Activated naive CD4-positive, alpha-beta T cell treated with anti-CD3 and anti-CD28 coated beads, Interleukin-2, amount 10 ng/mL, durations not matched to agents 7 days and 5 days (primary cell): Measurements from ENCODE around the gene CHSY3.

Experiments used
- CTCF ChIA-PET: fragments of 350-600 bp; sonication (Branson Sonifier 250); formaldehyde crosslinking; loops from one replicate; lab custom pipeline; 2021; ENCODE audit warnings: antibody characterized with exemption; lab: Charles Lee
- DNase-seq: peaks from one replicate; pipeline ENCODE4 v3.0.0-alpha.2; 2020
- H3K27ac Mint-ChIP-seq: one replicate; pipeline ENCODE4 v1.8.0; 2021; ENCODE audit warnings: mild to moderate bottlenecking, moderate library complexity, mixed read lengths
- H3K27me3 Mint-ChIP-seq: one replicate; pipeline ENCODE4 v1.8.0; 2021; ENCODE audit warnings: mild to moderate bottlenecking, mixed read lengths
- H3K36me3 Mint-ChIP-seq: one replicate; pipeline ENCODE4 v1.8.0; 2021; ENCODE audit warnings: mixed read lengths
- H3K4me1 Mint-ChIP-seq: one replicate; pipeline ENCODE4 v1.8.0; 2021; ENCODE audit warnings: mixed read lengths
- H3K4me3 Mint-ChIP-seq: one replicate; pipeline ENCODE4 v1.8.0; 2021; ENCODE audit warnings: mild to moderate bottlenecking, moderate library complexity, mixed read lengths
- H3K9me3 Mint-ChIP-seq: one replicate; pipeline ENCODE4 v1.8.0; 2021; ENCODE audit warnings: mixed read lengths

CHSY3 gene

GRCh38 chr5:129972465-129973141 is 68.3 kb downstream of the CHSY3 start:
- H3K36me3 Mint-ChIP-seq: no peaks in the 10 kb centered on the region
- no peaks in the 10 kb centered on the region for H3K27me3 Mint-ChIP-seq
- no peak overlapping the region for H3K27ac Mint-ChIP-seq
- CTCF ChIA-PET: no interaction called here
- no peaks in the 10 kb centered on the region for H3K9me3 Mint-ChIP-seq
- no peak overlapping the region for H3K4me3 Mint-ChIP-seq
- no peak for DNase-seq
- H3K4me1 Mint-ChIP-seq: no peaks in the 10 kb centered on the region

GRCh38 chr5:129973716-129974426 is 69.6 kb downstream of the CHSY3 start:
- Mint-ChIP-seq H3K9me3 (no peaks in the 10 kb centered on the region), H3K36me3 (no peaks in the 10 kb centered on the region), H3K4me3 (no peak overlapping the region), H3K27me3 (no peaks in the 10 kb centered on the region), H3K27ac (no peak overlapping the region), H3K4me1 (no peaks in the 10 kb centered on the region)
- CTCF ChIA-PET: no interaction called here
- no peak for DNase-seq

- no peaks in the 10 kb centered on the region for H3K36me3 Mint-ChIP-seq
- no peak overlapping the region for H3K27ac Mint-ChIP-seq
- CTCF ChIA-PET: no interaction called here
- H3K27me3 Mint-ChIP-seq: no peaks in the 10 kb centered on the region
- no peak overlapping the region for H3K4me3 Mint-ChIP-seq
- no peak for DNase-seq
- H3K4me1 Mint-ChIP-seq: no peaks in the 10 kb centered on the region
- H3K9me3 Mint-ChIP-seq: no peaks in the 10 kb centered on the region
Observed at GRCh38 chr5:129977810-129978209, 73.5 kb downstream of the CHSY3 start.

GRCh38 chr5:129978270-129978669 is 74.0 kb downstream of the CHSY3 start:
- Mint-ChIP-seq H3K27ac (no peak overlapping the region), H3K9me3 (no peaks in the 10 kb centered on the region), H3K4me1 (no peaks in the 10 kb centered on the region), H3K27me3 (no peaks in the 10 kb centered on the region), H3K4me3 (no peak overlapping the region), H3K36me3 (no peaks in the 10 kb centered on the region)
- CTCF ChIA-PET: no interaction called here
- no peak for DNase-seq

GRCh38 chr5:129988453-129988852 is 84.2 kb downstream of the CHSY3 start:
- no peaks in the 10 kb centered on the region for H3K4me1 Mint-ChIP-seq
- H3K4me3 Mint-ChIP-seq: no peak overlapping the region
- peaks cover 11% of the 10 kb centered on the region for H3K9me3 Mint-ChIP-seq
- no peak for DNase-seq
- no peak overlapping the region for H3K27ac Mint-ChIP-seq
- CTCF ChIA-PET: no interaction called here
- H3K36me3 Mint-ChIP-seq: no peaks in the 10 kb centered on the region
- H3K27me3 Mint-ChIP-seq: no peaks in the 10 kb centered on the region

- H3K27me3 Mint-ChIP-seq: no peaks in the 10 kb centered on the region
- H3K27ac Mint-ChIP-seq: no peak overlapping the region
- no peaks in the 10 kb centered on the region for H3K4me1 Mint-ChIP-seq
- peaks cover 3% of the 10 kb centered on the region for H3K9me3 Mint-ChIP-seq
- CTCF ChIA-PET: no interaction called here
- no peak overlapping the region for H3K4me3 Mint-ChIP-seq
- no peaks in the 10 kb centered on the region for H3K36me3 Mint-ChIP-seq
- DNase-seq: no peak
Observed at GRCh38 chr5:129991780-129992179, 87.5 kb downstream of the CHSY3 start.

- H3K27me3 Mint-ChIP-seq: no peaks in the 10 kb centered on the region
- H3K27ac Mint-ChIP-seq: no peak overlapping the region
- no peak overlapping the region for H3K4me3 Mint-ChIP-seq
- no peaks in the 10 kb centered on the region for H3K36me3 Mint-ChIP-seq
- DNase-seq: no peak
- no peaks in the 10 kb centered on the region for H3K4me1 Mint-ChIP-seq
- CTCF ChIA-PET: no interaction called here
- peaks cover 3% of the 10 kb centered on the region for H3K9me3 Mint-ChIP-seq
Observed at GRCh38 chr5:129996896-129997295, 92.6 kb downstream of the CHSY3 start.

GRCh38 chr5:130000460-130000859 is 96.2 kb downstream of the CHSY3 start:
- Mint-ChIP-seq H3K27ac (no peak overlapping the region), H3K4me1 (no peaks in the 10 kb centered on the region), H3K4me3 (no peak overlapping the region), H3K27me3 (no peaks in the 10 kb centered on the region), H3K9me3 (no peaks in the 10 kb centered on the region), H3K36me3 (no peaks in the 10 kb centered on the region)
- CTCF ChIA-PET: no interaction called here
- no peak for DNase-seq

- DNase-seq: no peak
- H3K27ac Mint-ChIP-seq: no peak overlapping the region
- H3K36me3 Mint-ChIP-seq: no peaks in the 10 kb centered on the region
- H3K27me3 Mint-ChIP-seq: no peaks in the 10 kb centered on the region
- CTCF ChIA-PET: no interaction called here
- no peak overlapping the region for H3K4me3 Mint-ChIP-seq
- H3K9me3 Mint-ChIP-seq: no peaks in the 10 kb centered on the region
- H3K4me1 Mint-ChIP-seq: no peaks in the 10 kb centered on the region
Observed at GRCh38 chr5:130002183-130002582, 97.9 kb downstream of the CHSY3 start.

- DNase-seq: no peak
- H3K4me1 Mint-ChIP-seq: no peaks in the 10 kb centered on the region
- H3K27ac Mint-ChIP-seq: no peak overlapping the region
- H3K36me3 Mint-ChIP-seq: no peaks in the 10 kb centered on the region
- H3K27me3 Mint-ChIP-seq: no peaks in the 10 kb centered on the region
- no peaks in the 10 kb centered on the region for H3K9me3 Mint-ChIP-seq
- H3K4me3 Mint-ChIP-seq: no peak overlapping the region
- CTCF ChIA-PET: no interaction called here
Observed at GRCh38 chr5:130002876-130003275, 98.6 kb downstream of the CHSY3 start.

GRCh38 chr5:130011986-130012385 is 107.7 kb downstream of the CHSY3 start:
- CTCF ChIA-PET: interaction anchor here (0.6 kb wide), 1 partner anchor 586 kb away, joined by 3 read pairs; no protein-coding TSS in a partner anchor
- H3K9me3 Mint-ChIP-seq: peaks cover 3% of the 10 kb centered on the region
- H3K27ac Mint-ChIP-seq: no peak overlapping the region
- H3K4me3 Mint-ChIP-seq: no peak overlapping the region
- no peaks in the 10 kb centered on the region for H3K36me3 Mint-ChIP-seq
- no peaks in the 10 kb centered on the region for H3K4me1 Mint-ChIP-seq
- H3K27me3 Mint-ChIP-seq: no peaks in the 10 kb centered on the region
- no peak for DNase-seq

GRCh38 chr5:130017173-130017572 is 112.9 kb downstream of the CHSY3 start:
- DNase-seq: no peak
- Mint-ChIP-seq H3K4me3 (no peak overlapping the region), H3K9me3 (peaks cover 3% of the 10 kb centered on the region), H3K27me3 (no peaks in the 10 kb centered on the region), H3K4me1 (no peaks in the 10 kb centered on the region), H3K27ac (no peak overlapping the region), H3K36me3 (no peaks in the 10 kb centered on the region)
- CTCF ChIA-PET: no interaction called here

GRCh38 chr5:130018641-130019040 is 114.4 kb downstream of the CHSY3 start:
- Mint-ChIP-seq H3K4me3 (no peak overlapping the region), H3K27me3 (no peaks in the 10 kb centered on the region), H3K36me3 (no peaks in the 10 kb centered on the region), H3K4me1 (no peaks in the 10 kb centered on the region), H3K9me3 (peaks cover 3% of the 10 kb centered on the region), H3K27ac (no peak overlapping the region)
- DNase-seq: no peak
- CTCF ChIA-PET: no interaction called here

- no peaks in the 10 kb centered on the region for H3K9me3 Mint-ChIP-seq
- no peaks in the 10 kb centered on the region for H3K4me1 Mint-ChIP-seq
- CTCF ChIA-PET: no interaction called here
- H3K36me3 Mint-ChIP-seq: no peaks in the 10 kb centered on the region
- no peak overlapping the region for H3K4me3 Mint-ChIP-seq
- DNase-seq: no peak
- no peaks in the 10 kb centered on the region for H3K27me3 Mint-ChIP-seq
- no peak overlapping the region for H3K27ac Mint-ChIP-seq
Observed at GRCh38 chr5:130021000-130021399, 116.7 kb downstream of the CHSY3 start.

GRCh38 chr5:130021876-130022275 is 117.6 kb downstream of the CHSY3 start:
- no peaks in the 10 kb centered on the region for H3K36me3 Mint-ChIP-seq
- no peaks in the 10 kb centered on the region for H3K9me3 Mint-ChIP-seq
- no peak overlapping the region for H3K4me3 Mint-ChIP-seq
- no peaks in the 10 kb centered on the region for H3K4me1 Mint-ChIP-seq
- H3K27me3 Mint-ChIP-seq: no peaks in the 10 kb centered on the region
- DNase-seq: no peak
- H3K27ac Mint-ChIP-seq: no peak overlapping the region
- CTCF ChIA-PET: no interaction called here
